Neuronal stem cell (in vitro differentiated cells): ENCODE measurements around the gene GTSE1.

Experiments used
- DNase-seq: peaks from one replicate; pipeline ENCODE4 v3.0.0-alpha.2; 2013; ENCODE audit warnings: low spot score
- H2AFZ ChIP-seq: one replicate; pipeline ENCODE4 v1.6.1; 2013; ENCODE audit warnings: mild to moderate bottlenecking, low read length, inconsistent platforms
- H2AK5ac ChIP-seq: 2 replicates; pipeline ENCODE4 v1.6.1; 2013; ENCODE audit warnings: low read depth, mild to moderate bottlenecking, inconsistent platforms, low read length, moderate library complexity, mixed read lengths
- H2BK120ac ChIP-seq: 2 replicates; pipeline ENCODE4 v1.6.1; 2013; ENCODE audit warnings: low read depth, mild to moderate bottlenecking, inconsistent platforms, low read length, moderate library complexity, mixed read lengths
- H2BK12ac ChIP-seq: one replicate; pipeline ENCODE4 v1.6.1; 2013; ENCODE audit warnings: low read length, inconsistent platforms
- H2BK15ac ChIP-seq: 2 replicates; pipeline ENCODE4 v1.6.1; 2013; ENCODE audit warnings: mild to moderate bottlenecking, low read length, inconsistent platforms, mixed read lengths
- H2BK5ac ChIP-seq: one replicate; pipeline ENCODE4 v1.6.1; 2013; ENCODE audit warnings: inconsistent platforms, mild to moderate bottlenecking, low read length, moderate library complexity
- H3K14ac ChIP-seq: one replicate; pipeline ENCODE4 v1.6.1; 2013; ENCODE audit warnings: low read length, inconsistent platforms
- H3K18ac ChIP-seq: 2 replicates; pipeline ENCODE4 v1.6.1; 2013; ENCODE audit warnings: low read length, inconsistent platforms
- H3K23ac ChIP-seq: 2 replicates; pipeline ENCODE4 v1.6.1; 2013; ENCODE audit warnings: low read depth, mild to moderate bottlenecking, mixed read lengths, low read length, inconsistent platforms; ENCODE audit not compliant: poor library complexity
- H3K27ac ChIP-seq: replicated peaks from 3 replicates; pipeline ENCODE4 v1.5.1; 2013; ENCODE audit warnings: low read length, inconsistent platforms
- H3K27me3 ChIP-seq, 3 experiments: 2 replicates each; pipeline ENCODE4 v1.6.1; 2013; ENCODE audit warnings: low read length in 3 of 3, mild to moderate bottlenecking in 2 of 3, inconsistent platforms in 1 of 3, low read depth in 1 of 3, mixed read lengths in 1 of 3, moderate library complexity in 1 of 3; ENCODE audit not compliant: control insufficient read depth in 3 of 3, insufficient read depth in 3 of 3
- H3K36me3 ChIP-seq, 2 donors: replicated peaks in 1 of 2; 2 replicates each; pipeline ENCODE4 v1.6.1; 2013; ENCODE audit warnings: low read length in 2 of 2; ENCODE audit not compliant: control insufficient read depth in 2 of 2, insufficient read depth in 2 of 2
- H3K4ac ChIP-seq: 2 replicates; pipeline ENCODE4 v1.6.1; 2013; ENCODE audit warnings: inconsistent platforms, mild to moderate bottlenecking, low read length, moderate library complexity
- H3K4me1 ChIP-seq, 2 donors: 1 replicate in 1 of 2; 2 replicates in 1 of 2; pipeline ENCODE4 v1.6.1; 2013; ENCODE audit warnings: low read length in 2 of 2, low read depth in 1 of 2; ENCODE audit not compliant: control insufficient read depth in 2 of 2, insufficient read depth in 1 of 2
- H3K4me2 ChIP-seq: one replicate; pipeline ENCODE4 v1.6.1; 2013; ENCODE audit warnings: mild to moderate bottlenecking, low read length, inconsistent platforms; ENCODE audit not compliant: insufficient read depth, poor library complexity, severe bottlenecking
- H3K4me3 ChIP-seq, 2 donors: 2 replicates each; pipeline ENCODE4 v1.5.1; 2013; ENCODE audit warnings: low read length in 2 of 2, mild to moderate bottlenecking in 2 of 2, inconsistent platforms in 1 of 2, moderate library complexity in 1 of 2
- H3K79me1 ChIP-seq: one replicate; pipeline ENCODE4 v1.6.1; 2013; ENCODE audit warnings: low read depth, mild to moderate bottlenecking, inconsistent platforms, low read length, moderate library complexity
- H3K9ac ChIP-seq: one replicate; pipeline ENCODE4 v1.6.1; 2013; ENCODE audit warnings: mild to moderate bottlenecking, low read depth, low read length, inconsistent platforms; ENCODE audit not compliant: poor library complexity
- H3K9me3 ChIP-seq, 2 donors: replicated peaks in 1 of 2; 2 replicates each; pipeline versions ENCODE3 to v1.6.1; 2013; ENCODE audit warnings: low read length in 2 of 2, mild to moderate bottlenecking in 2 of 2, inconsistent platforms in 1 of 2, low read depth in 1 of 2, mixed read lengths in 1 of 2, moderate library complexity in 1 of 2; ENCODE audit not compliant: control insufficient read depth in 2 of 2, insufficient read depth in 1 of 2
- H4K8ac ChIP-seq: one replicate; pipeline ENCODE4 v1.6.1; 2013; ENCODE audit warnings: low read depth, mild to moderate bottlenecking, inconsistent platforms, low read length, moderate library complexity
- H4K91ac ChIP-seq: one replicate; pipeline ENCODE4 v1.6.1; 2013; ENCODE audit warnings: low read length, low read depth, mild to moderate bottlenecking, inconsistent platforms; ENCODE audit not compliant: poor library complexity
- WGBS, 2 donors: extraction: QIAGEN DNeasy Blood & Tissue Kit; methylation state at CpG; one replicate each; pipeline ENCODE4 v1.1.7; 2013; ENCODE audit warnings: missing lambda C conversion rate in 2 of 2, mixed read lengths in 1 of 2; ENCODE audit not compliant: insufficient read length in 2 of 2, insufficient replicate concordance in 1 of 2; ENCODE audit errors: extremely low coverage in 2 of 2; 5-methylcytosine and 5-hydroxymethylcytosine counted together

The GTSE1 gene

DNA sequence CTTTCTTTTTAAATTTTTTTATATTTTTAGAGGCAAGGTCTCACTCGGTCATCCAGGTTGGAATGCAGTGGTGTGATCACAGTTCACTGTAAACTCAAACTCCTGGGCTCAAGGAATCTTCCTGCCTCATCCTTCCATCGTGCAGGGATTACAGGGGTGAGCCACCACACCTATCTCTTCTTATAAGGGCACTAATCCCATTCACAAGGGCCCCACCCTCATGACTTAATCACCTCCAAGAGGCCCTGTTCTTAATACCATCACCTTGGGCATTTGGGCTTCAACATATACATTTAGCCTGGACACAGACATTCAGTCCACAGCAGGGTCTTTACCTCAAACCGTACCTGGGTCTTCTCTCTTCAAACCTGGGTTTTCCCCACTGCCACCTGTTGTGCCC is 4.5 kb upstream of the GTSE1 start:
- Histone ChIP-seq H2AFZ (no peak overlapping the region), H4K8ac (no peak overlapping the region), H2AK5ac (no peak overlapping the region), H3K9ac (no peak overlapping the region), H3K79me1 (no peaks in the 10 kb centered on the region), H3K18ac (no peak overlapping the region), H3K36me3 (peaks cover 4 to 45% of the 10 kb centered on the region in 2 donors), H2BK15ac (no peak overlapping the region), H3K9me3 (peaks cover 0 to 2% of the 10 kb centered on the region in 2 donors), H3K4me2 (no peak overlapping the region), H2BK120ac (no peak overlapping the region), H3K27ac (no peak overlapping the region), H3K23ac (no peak overlapping the region), H3K4me1 (peaks cover 7 to 8% of the 10 kb centered on the region in 2 donors), H2BK12ac (no peak overlapping the region), H3K14ac (no peak overlapping the region), H2BK5ac (no peak overlapping the region), H4K91ac (no peak overlapping the region), H3K27me3 (no peaks in the 10 kb centered on the region), H3K4ac (no peak overlapping the region), H3K4me3 (no peak overlapping the region)
- WGBS, 2 donors = no CpG with 5 or more reads among the region's 3 CpGs
- no peak for DNase-seq

GRCh38 chr22:46292732-46293131 is 3.9 kb upstream of the GTSE1 start:
- no peak overlapping the region for H3K4me2 ChIP-seq

DNA sequence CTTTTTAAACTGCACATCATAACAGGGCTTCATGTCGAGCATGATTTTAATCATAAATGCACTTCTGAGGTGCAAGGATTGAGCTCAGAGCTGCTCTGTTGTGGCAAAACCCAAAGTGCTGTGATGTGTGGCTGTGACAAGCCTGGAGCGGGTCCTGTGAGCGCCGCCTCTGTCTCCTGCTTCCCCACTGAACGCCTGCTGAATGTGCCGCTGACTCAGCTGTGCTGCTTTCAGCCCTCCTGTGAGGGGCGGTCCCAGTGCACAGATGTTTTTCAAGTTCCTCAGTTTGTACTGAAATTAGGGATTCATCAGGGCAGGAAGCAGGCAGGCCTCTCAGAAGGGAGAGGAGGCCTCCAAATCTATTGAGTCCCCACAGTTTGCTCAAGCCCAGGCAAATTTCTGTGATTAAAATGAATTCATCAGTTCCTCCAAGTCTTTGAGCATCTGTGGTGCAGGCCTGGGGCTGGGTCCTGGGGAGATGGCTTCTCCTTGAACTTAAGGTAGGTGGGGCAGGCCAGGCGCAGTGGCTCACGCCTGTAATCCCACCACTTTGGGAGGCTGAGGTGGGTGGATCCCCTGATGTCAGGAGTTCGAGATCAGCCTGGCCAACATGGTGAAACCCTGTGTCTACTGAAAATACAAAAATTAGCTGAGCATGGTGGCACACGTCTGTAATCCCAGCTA is 3.0 kb upstream of the GTSE1 start:
- H3K14ac ChIP-seq = no peak overlapping the region
- H3K9me3 ChIP-seq = peaks cover 0 to 2% of the 10 kb centered on the region in 2 donors
- no peak overlapping the region for H3K23ac ChIP-seq
- H2BK120ac ChIP-seq = no peak overlapping the region
- no peak overlapping the region for H2AK5ac ChIP-seq
- no peak overlapping the region for H3K18ac ChIP-seq
- H3K27ac ChIP-seq = no peak overlapping the region
- H2AFZ ChIP-seq = no peak overlapping the region
- WGBS, 2 donors = no CpG with 5 or more reads among the region's 11 CpGs
- no peak overlapping the region for H2BK12ac ChIP-seq
- DNase-seq = no peak
- H2BK5ac ChIP-seq = no peak overlapping the region
- H3K4me2 ChIP-seq = no peak overlapping the region
- peaks cover 10 to 13% of the 10 kb centered on the region in 2 donors for H3K4me1 ChIP-seq
- H3K9ac ChIP-seq = no peak overlapping the region
- peaks cover 7 to 46% of the 10 kb centered on the region in 2 donors for H3K36me3 ChIP-seq
- H2BK15ac ChIP-seq = no peak overlapping the region
- H3K4ac ChIP-seq = no peak overlapping the region
- no peak overlapping the region for H3K4me3 ChIP-seq
- H4K91ac ChIP-seq = no peak overlapping the region
- H3K27me3 ChIP-seq = no peaks in the 10 kb centered on the region
- H3K79me1 ChIP-seq = no peaks in the 10 kb centered on the region
- no peak overlapping the region for H4K8ac ChIP-seq

More at GRCh38 chr22:46292732-46293131, 3.9 kb upstream of the GTSE1 start:
- no peaks in the 10 kb centered on the region for H3K79me1 ChIP-seq
- H3K14ac ChIP-seq = no peak overlapping the region
- H3K9ac ChIP-seq = no peak overlapping the region
- no peak for DNase-seq
- no peak overlapping the region for H3K18ac ChIP-seq
- H3K4ac ChIP-seq = no peak overlapping the region
- H3K4me1 ChIP-seq = peaks cover 7 to 10% of the 10 kb centered on the region in 2 donors
- H2AFZ ChIP-seq = no peak overlapping the region
- no peak overlapping the region for H4K91ac ChIP-seq
- H2AK5ac ChIP-seq = no peak overlapping the region
- H4K8ac ChIP-seq = no peak overlapping the region
- no peak overlapping the region for H3K4me3 ChIP-seq
- H3K27ac ChIP-seq = no peak overlapping the region
- H3K23ac ChIP-seq = no peak overlapping the region
- no peak overlapping the region for H2BK12ac ChIP-seq
- H2BK15ac ChIP-seq = no peak overlapping the region
- WGBS, 2 donors = no CpG with 5 or more reads among the region's 14 CpGs
- no peak overlapping the region for H2BK120ac ChIP-seq
- no peaks in the 10 kb centered on the region for H3K27me3 ChIP-seq
- H3K36me3 ChIP-seq = peaks cover 4 to 46% of the 10 kb centered on the region in 2 donors
- H2BK5ac ChIP-seq = no peak overlapping the region
- peaks cover 0 to 2% of the 10 kb centered on the region in 2 donors for H3K9me3 ChIP-seq

GRCh38 chr22:46294784-46295183 is 1.9 kb upstream of the GTSE1 start:
- H3K36me3 ChIP-seq = peaks cover 15 to 46% of the 10 kb centered on the region in 2 donors
- H3K23ac ChIP-seq = no peak overlapping the region
- no CpG with 5 or more reads among the region's 2 CpGs for WGBS, 2 donors
- no peak overlapping the region for H2BK5ac ChIP-seq
- no peak overlapping the region for H3K4me2 ChIP-seq
- no peak overlapping the region for H4K91ac ChIP-seq
- H2BK120ac ChIP-seq = no peak overlapping the region
- H3K4me1 ChIP-seq = peaks cover 10 to 15% of the 10 kb centered on the region in 2 donors
- no peaks in the 10 kb centered on the region for H3K79me1 ChIP-seq
- no peak for DNase-seq
- H2AK5ac ChIP-seq = no peak overlapping the region
- H3K4me3 ChIP-seq = peak overlapping the region in 1 of 2 donors; percentile 66
- H3K9me3 ChIP-seq = peaks cover 0 to 2% of the 10 kb centered on the region in 2 donors
- no peak overlapping the region for H3K14ac ChIP-seq
- H2BK12ac ChIP-seq = no peak overlapping the region
- no peak overlapping the region for H3K9ac ChIP-seq
- no peak overlapping the region for H2BK15ac ChIP-seq
- H3K18ac ChIP-seq = no peak overlapping the region
- no peaks in the 10 kb centered on the region for H3K27me3 ChIP-seq
- no peak overlapping the region for H4K8ac ChIP-seq
- no peak overlapping the region for H3K4ac ChIP-seq
- H3K27ac ChIP-seq = no peak overlapping the region
- no peak overlapping the region for H2AFZ ChIP-seq
